ENCODE data around the gene TOMM40L. TPM values are rescaled to one million over a fixed set of nuclear protein-coding genes. Genes with fewer than 3 reads are reported as not detected.

Gene TOMM40L
- total and polyA plus RNA-seq, 12 donors: 7.0 to 18.4 (median 11.9) TPM

- WGBS, 4 donors: 61 to 73% (median 68%) methylated on average over 13 to 21 of the region's 21 CpGs
- Histone ChIP-seq H3K9me3 (replicated peaks in 1 of 3) (no peaks in the 10 kb centered on the region), H3K4me1 (replicated peaks in 1 of 2) (peaks cover 7 to 45% of the 10 kb centered on the region in 2 donors), H3K36me3 (replicated peaks in 1 of 2) (no peaks in the 10 kb centered on the region), H3K27me3 (no peaks in the 10 kb centered on the region), H3K4me3 (no peak overlapping the region), H3K27ac (peak overlapping the region in 2 of 5 donors; percentile 32 to 50)
- intact Hi-C loops (cut with DNase I): loop anchor here (10.0 kb wide), 2 partner anchors 181 to 191 kb away; no protein-coding TSS in a partner anchor
- peak in 1 of 2 donors; percentile 13 for TF ChIP-seq POLR2A (IDR thresholded peaks at IDR 0.05)
- peak in 5 of 6 experiments; percentile 34 to 52 (median 48) for TF ChIP-seq CTCF (IDR thresholded peaks at IDR 0.05)
- DNase-seq: peak; percentile 65 to 91 (median 86)
Measured at GRCh38 chr1:161193561-161194235, 32.2 kb upstream of the TOMM40L start.

GRCh38 chr1:161195171-161195570 lies 30.7 kb upstream of the TOMM40L start:
- WGBS, 4 donors: 66 to 78% (median 69%) methylated on average over 4 of the region's 4 CpGs
- intact Hi-C loops (cut with DNase I): loop anchor here (10.0 kb wide), 2 partner anchors 180 to 190 kb away; no protein-coding TSS in a partner anchor
- no peak for TF ChIP-seq CTCF (IDR thresholded peaks at IDR 0.05)
- TF ChIP-seq POLR2A (IDR thresholded peaks at IDR 0.05): no peak
- Histone ChIP-seq H3K4me1 (replicated peaks in 1 of 2) (peaks cover 8 to 55% of the 10 kb centered on the region in 2 donors), H3K36me3 (replicated peaks in 1 of 2) (no peaks in the 10 kb centered on the region), H3K9me3 (replicated peaks in 1 of 3) (no peaks in the 10 kb centered on the region), H3K27ac (peak overlapping the region in 2 of 5 donors; percentile 7 to 32), H3K4me3 (no peak overlapping the region), H3K27me3 (no peaks in the 10 kb centered on the region)
- DNase-seq: no peak

GRCh38 chr1:161196111-161196510 lies 29.7 kb upstream of the TOMM40L start:
- TF ChIP-seq CTCF (IDR thresholded peaks at IDR 0.05) (no peak), POLR2A (IDR thresholded peaks at IDR 0.05) (no peak)
- DNase-seq: no peak
- no peaks in the 10 kb centered on the region for H3K36me3 ChIP-seq (replicated peaks in 1 of 2)
- H3K27me3 ChIP-seq: no peaks in the 10 kb centered on the region
- intact Hi-C loops (cut with DNase I): loop anchor here (10.0 kb wide), 2 partner anchors 179 to 189 kb away; no protein-coding TSS in a partner anchor
- no peaks in the 10 kb centered on the region for H3K9me3 ChIP-seq (replicated peaks in 1 of 3)
- WGBS, 4 donors: 92 to 100% (median 96%) methylated on average over 5 to 7 of the region's 7 CpGs
- H3K27ac ChIP-seq: peak overlapping the region in 2 of 5 donors; percentile 93 to 99
- H3K4me1 ChIP-seq (replicated peaks in 1 of 2): peaks cover 16 to 64% of the 10 kb centered on the region in 2 donors
- H3K4me3 ChIP-seq: no peak overlapping the region

- intact Hi-C loops (cut with DNase I): loop anchor here (10.0 kb wide), 2 partner anchors 178 to 188 kb away; no protein-coding TSS in a partner anchor
- WGBS, 4 donors: 59 to 72% (median 67%) methylated on average over 8 to 27 of the region's 27 CpGs
- Histone ChIP-seq H3K36me3 (replicated peaks in 1 of 2) (no peaks in the 10 kb centered on the region), H3K4me3 (peak overlapping the region in 1 of 4 donors; percentile 37), H3K9me3 (replicated peaks in 1 of 3) (no peaks in the 10 kb centered on the region), H3K4me1 (replicated peaks in 1 of 2) (peaks cover 23 to 71% of the 10 kb centered on the region in 2 donors), H3K27me3 (no peaks in the 10 kb centered on the region), H3K27ac (peak overlapping the region in 4 of 5 donors; percentile 13 to 99 (median 72))
- peak; percentile 4 to 11 for TF ChIP-seq POLR2A (IDR thresholded peaks at IDR 0.05)
- no peak for TF ChIP-seq CTCF (IDR thresholded peaks at IDR 0.05)
- DNase-seq: no peak
Measured at GRCh38 chr1:161196521-161197451, 29.1 kb upstream of the TOMM40L start.

All from adrenal gland (tissue), 12 donors.